Adrenal gland (tissue), 5 donors: ENCODE data around the gene STAT6.

Experiments used
- CTCF ChIP-seq, 6 experiments: fragments of 450-650 bp in 4 of 6; fragments of 200-600 bp in 2 of 6; sonication (generic) in 1 of 6; IDR thresholded peaks; 1 replicate in 5 of 6; 2 replicates in 1 of 6; pipeline versions ENCODE4 v1.5.1 to v1.8.0; 2016 to 2021; ENCODE audit warnings: antibody characterized with exemption in 6 of 6, mild to moderate bottlenecking in 2 of 6, moderate library complexity in 1 of 6
- POLR2A ChIP-seq, 2 donors: fragments of 450-650 bp; IDR thresholded peaks; one replicate each; pipeline ENCODE4 v1.6.1; 2017; ENCODE audit warnings: antibody characterized with exemption in 2 of 2, mild to moderate bottlenecking in 2 of 2, moderate library complexity in 1 of 2
- donor health status: DM: no; HTN: no; CAD: no.

GRCh38 chr12:57124261-57124877 is 13.2 kb upstream of the STAT6 start:
- TF ChIP-seq CTCF (IDR thresholded peaks at IDR 0.05), result peak; percentile 93 to 97 (median 96)
- no peak for TF ChIP-seq POLR2A (IDR thresholded peaks at IDR 0.05)
